CD4-positive, alpha-beta T cell treated with Interleukin-15 for 1 hour (primary cell): ENCODE results near the gene NAB1.

ENCODE experiments used
- DNase-seq: peaks from one replicate; pipeline ENCODE4 v3.0.0-alpha.2; 2020

NAB1 gene

GRCh38 chr2:190637903-190638618 lies 10.8 kb upstream of the NAB1 start:
- DNase-seq, result no peak

DNA sequence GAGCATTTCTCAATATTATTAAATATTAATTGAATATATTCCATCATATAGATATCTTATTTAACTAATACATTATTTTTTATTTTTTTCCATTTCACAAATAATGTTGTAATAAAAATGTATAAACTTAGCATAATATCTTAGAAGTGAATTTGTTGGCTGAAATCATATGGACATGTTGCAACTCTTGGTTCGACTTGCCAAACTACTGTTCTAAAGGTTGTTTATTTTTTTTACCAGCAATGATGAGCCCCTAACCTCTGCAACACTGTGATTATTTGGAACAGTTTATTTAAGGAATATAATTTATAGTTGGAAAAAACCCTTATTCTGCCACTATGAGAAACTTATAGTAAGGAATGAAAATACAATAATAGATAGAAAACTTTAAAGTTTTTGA lies 8.8 kb upstream of the NAB1 start:
- no peak for DNase-seq

DNA sequence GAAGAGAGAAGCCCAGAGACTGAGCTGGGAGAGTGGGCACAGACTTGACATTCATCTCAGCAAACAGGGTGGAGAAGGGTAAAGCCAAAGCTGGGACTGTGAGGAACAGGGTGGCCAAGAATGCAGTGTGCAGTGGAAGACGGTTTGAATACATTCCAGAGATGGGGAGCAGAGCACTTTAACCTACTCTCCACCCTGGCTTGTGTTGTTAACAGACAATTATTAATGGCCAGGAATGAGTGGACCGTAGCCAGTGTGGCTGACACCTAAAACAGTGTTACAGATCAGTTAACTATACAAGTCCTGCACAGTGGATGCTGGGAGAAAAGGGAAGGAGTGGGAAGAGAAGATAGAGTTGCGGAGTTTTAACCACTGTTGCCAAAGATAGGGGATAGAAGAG lies 7.4 kb upstream of the NAB1 start:
- DNase-seq, result no peak

GRCh38 chr2:190646780-190647522 lies 1.9 kb upstream of the NAB1 start:
- DNase-seq, result no peak

GRCh38 chr2:190648289-190649034 lies 421 bp upstream of the NAB1 start:
- peak; percentile 93 for DNase-seq

- DNase-seq, result no peak
These were observed 1.0 kb downstream of the NAB1 start for GRCh38 chr2:190649798-190650390.

- DNase-seq, result no peak
These were observed 2.5 kb downstream of the NAB1 start for GRCh38 chr2:190651413-190651812.

DNA sequence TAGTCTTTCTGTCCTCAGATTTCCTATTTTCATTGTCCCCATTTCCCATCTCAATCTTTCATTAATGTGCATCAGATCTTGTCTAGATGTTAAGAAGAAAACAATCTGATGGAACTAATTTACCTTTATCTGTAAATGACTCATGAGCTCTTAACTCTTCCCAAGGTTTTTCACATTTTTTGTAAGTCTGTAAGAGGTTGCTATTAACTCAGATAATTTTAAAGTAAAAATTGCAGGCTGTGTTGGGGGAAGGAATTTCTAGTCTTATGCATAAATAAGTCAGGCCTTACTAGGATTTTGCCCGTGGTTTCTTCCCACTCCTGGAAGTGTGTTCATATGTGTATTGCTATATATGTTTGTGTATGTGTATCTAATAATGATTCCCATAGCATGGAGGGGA lies 4.3 kb downstream of the NAB1 start:
- DNase-seq, result no peak

DNA sequence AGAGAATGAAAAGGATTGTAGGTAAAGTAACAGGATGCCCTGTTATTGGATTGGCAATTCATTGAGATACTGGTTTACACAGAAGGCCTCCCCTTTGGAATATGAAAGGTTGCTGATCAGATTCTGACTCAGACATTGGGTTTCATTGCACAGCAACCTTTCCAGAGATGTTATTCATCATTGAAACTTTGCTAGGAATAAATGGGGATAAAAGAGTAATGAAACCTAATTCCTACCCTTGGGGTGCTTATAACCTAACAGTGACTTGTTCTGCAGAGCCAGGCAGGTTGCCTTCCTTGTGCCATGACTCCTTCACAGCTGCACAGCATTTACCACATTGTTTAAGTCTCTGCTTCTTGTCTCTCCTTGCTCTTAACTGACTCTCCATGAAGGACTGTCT lies 5.0 kb downstream of the NAB1 start:
- no peak for DNase-seq

- DNase-seq, result no peak
These were observed 6.2 kb downstream of the NAB1 start for GRCh38 chr2:190655113-190655512.

DNA sequence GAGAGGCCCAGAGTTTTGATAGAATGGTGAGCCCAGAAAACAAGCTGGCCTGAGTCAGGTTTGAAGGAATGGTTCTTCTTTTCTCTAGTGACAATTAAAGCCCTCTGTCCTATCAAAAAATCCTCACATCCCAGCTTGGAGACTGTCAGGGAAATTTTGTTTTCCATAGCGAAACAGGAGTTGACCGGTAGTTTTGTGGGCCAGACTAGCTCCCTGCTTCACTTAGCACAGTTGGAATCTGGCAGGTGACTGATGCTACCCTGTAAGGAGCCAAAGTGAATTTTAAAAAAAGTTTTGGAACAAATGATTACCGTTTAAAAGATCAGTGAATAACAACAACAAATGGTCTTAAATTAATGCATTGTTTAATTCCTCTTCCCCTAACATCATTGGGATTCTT lies 6.7 kb downstream of the NAB1 start:
- no peak for DNase-seq

- DNase-seq, result no peak
These were observed 7.4 kb downstream of the NAB1 start for GRCh38 chr2:190656301-190656700.

DNA sequence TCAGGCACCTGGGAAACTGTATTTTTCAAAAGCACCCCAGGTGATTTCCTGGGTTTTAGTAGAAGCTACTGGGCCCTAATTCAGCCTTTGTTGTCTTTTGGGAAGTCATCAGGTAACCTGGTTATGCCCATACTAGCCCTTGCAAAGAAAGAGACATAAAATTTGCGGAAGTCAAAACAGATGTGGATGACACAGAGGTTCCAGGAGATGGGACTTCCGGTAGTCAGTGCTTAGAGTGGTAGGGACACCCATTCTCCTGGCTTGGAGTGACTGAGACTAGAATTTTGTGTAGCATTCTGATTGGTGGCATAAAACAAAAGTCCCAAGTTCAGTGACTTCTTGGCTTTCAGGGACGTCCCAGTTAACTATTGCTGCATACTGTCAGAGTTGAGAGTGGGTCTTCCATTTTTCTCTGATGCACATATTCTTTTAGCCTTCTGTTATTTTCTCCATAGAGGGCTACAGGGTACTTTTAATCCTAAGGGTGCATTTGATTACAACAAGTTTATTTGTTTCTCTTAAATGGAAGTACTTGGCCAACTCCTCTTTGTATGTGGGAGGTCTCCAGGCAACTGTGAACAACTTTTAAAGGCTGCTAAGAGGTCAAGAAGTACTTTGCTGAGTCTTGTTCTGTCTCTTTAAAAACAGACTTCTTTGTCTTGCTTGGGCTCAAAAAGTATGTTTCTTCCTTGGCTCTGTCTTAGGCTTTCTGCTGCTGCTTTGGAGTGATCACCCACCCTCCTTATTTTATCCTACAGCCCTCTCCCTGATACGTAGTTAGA lies 8.8 kb downstream of the NAB1 start:
- no peak for DNase-seq

DNA sequence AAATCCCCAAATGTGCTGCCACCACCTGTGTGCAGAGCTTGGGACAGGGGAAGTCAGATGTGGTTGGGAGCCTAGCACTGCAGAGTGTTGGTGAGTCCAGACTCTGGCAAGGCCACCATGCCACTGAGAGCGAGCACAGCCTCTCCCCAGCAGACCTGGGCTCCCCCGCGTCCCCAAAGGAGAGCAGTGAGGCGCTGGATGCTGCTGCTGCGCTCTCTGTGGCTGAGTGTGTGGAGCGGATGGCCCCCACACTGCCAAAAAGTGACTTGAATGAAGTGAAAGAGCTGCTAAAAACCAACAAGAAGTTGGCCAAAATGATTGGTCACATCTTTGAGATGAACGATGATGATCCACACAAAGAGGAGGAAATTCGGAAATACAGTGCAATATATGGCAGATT lies 10.7 kb downstream of the NAB1 start:
- DNase-seq, result no peak

DNA sequence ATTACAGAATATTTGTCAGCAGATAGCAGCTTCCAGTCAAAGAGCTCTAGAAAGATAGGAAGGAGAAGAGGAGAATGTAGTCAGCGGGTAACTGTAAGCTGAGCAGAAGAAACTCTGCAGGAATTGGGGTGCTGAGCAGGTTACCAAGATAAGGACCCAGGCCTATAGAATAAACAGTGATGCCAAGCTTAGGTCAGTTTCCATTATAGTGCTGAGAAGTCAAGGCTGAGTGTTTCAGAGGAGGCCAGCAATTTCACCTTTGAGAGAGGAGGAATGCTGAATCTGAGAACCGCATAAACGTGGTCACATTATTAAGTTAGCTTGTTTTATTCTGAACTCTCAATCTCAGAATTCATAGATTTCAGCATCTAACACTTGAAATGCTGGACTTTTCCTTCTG lies 13.9 kb downstream of the NAB1 start:
- no peak for DNase-seq

DNA sequence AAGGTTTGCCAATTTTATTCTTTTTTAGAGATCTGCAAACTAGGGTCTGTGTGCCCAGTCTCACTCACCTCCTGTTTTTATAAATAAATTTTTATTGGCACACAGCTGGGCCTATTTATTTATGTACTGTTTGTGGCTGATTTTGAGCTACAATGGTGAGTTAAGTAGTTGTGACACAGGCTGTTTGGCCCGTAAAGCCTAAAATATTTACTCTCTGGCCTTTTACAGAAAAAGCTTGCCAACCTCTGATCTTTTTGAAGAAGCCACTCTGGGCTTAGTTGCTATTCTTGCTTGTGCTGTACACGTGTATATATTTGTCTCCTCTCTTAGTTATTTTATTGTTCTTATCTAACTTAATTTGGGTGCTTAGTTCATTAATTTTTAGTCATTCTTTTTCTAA lies 14.5 kb downstream of the NAB1 start:
- DNase-seq, result no peak

- DNase-seq, result no peak
These were observed 15.0 kb downstream of the NAB1 start for GRCh38 chr2:190663839-190664238.

- no peak for DNase-seq
These were observed 15.4 kb downstream of the NAB1 start for GRCh38 chr2:190664240-190664639.

DNA sequence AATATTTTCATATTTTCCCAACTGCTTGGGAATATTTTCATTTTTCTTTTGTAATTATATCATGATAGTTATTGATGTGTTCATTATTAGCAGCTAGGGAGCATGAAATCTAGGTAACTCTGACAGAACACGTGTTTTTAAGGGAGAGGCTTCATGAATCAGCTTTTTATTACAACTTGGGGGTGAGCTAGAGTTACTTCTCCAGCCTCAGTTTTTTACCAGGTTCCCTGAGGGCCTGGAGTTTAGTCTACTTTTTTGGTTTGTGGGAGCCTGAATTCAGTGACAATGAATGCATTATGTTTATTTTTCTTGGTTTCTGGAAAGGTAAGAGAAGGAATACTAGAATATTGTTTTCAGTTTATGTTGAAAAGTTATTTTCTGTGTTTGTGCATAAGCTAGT lies 18.0 kb downstream of the NAB1 start:
- DNase-seq, result no peak

DNA sequence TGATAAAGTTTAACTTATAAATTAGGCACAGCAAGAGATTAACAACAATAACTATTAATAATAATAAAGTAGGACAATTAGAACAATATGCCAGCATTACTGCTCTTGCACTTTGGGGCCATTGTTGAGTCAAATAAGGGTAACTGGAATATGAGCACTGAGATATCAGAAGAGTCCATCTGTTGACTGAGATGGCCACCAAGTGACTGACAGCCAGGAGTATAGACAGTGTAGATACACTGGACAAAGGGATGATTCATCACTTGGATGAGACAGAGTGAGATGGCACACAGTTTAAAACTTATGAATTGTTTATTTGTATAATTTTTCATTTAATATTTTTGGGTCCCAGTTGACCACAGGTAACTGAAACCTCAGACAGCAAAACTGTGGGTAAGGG lies 20.0 kb downstream of the NAB1 start:
- no peak for DNase-seq

DNA sequence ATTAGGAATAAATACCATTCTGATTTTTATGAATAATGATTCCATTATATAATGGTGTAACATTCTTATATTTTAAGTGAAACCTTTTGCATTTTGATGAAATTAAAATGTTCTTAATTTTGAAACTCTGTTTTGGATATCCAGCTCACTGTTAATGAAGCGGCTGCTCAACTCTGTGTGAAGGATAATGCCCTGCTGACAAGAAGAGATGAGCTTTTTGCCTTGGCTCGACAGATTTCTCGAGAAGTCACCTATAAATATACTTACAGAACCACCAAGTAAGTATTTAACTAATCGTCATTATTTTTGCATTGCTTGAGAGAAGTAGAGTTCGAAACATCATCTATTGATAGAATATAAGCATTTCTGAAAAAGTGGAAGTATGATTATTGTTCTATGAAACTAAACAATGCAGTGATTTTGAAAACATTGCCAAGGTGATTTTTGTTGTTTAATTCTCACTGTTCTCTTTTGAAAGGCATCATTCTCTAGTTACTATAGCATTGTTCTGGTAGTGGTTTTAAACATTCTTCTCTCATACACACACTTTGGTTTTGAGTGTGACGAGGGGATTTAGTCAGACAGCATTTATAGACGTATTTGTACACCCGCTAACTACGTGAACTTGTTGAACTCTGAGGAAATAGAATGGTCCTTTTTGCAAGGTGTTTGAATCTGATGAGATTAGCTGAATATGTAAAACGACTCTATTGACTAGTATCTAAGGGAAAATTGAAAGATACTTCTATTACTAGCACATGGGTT lies 21.5 kb downstream of the NAB1 start:
- no peak for DNase-seq
